MM.1S (cell line): ENCODE measurements around the gene NOB1.

Experiments used
- CTCF ChIP-seq: fragments of 300-600 bp; sonication (generic); IDR thresholded peaks from 2 replicates; pipeline ENCODE4 v1.5.1; 2016; ENCODE audit warnings: antibody characterized with exemption, low read length, mixed read lengths
- EZH2 ChIP-seq: fragments of 300-600 bp; sonication (generic); optimal IDR thresholded peaks from 2 replicates; pipeline ENCODE3; 2017; ENCODE audit warnings: low read depth, mild to moderate bottlenecking, antibody characterized with exemption, low read length, mixed read lengths
- EZH2phosphoT487 ChIP-seq: fragments of 300-600 bp; sonication (generic); IDR thresholded peaks from 2 replicates; pipeline ENCODE4 v1.6.1; 2018; ENCODE audit warnings: antibody characterized with exemption, low read length

GRCh38 chr16:69711115-69711740 lies 43.5 kb downstream of the NOB1 start:
- TF ChIP-seq CTCF, result no peak
- TF ChIP-seq EZH2, result no peak
- no peak for TF ChIP-seq EZH2phosphoT487
